CD4-positive, alpha-beta T cell treated with Interleukin-10 for 1 hour (primary cell): ENCODE measurements around the gene SARDH.
"Not testable (repeated sequence)": the region's sequence is repeated elsewhere in the genome, so short reads cannot be mapped to it uniquely, and the experiment has no call there.

Experiments used
- DNase-seq: peaks from one replicate; pipeline ENCODE4 v3.0.0-alpha.2; 2020

The SARDH gene

GRCh38 chr9:133754688-133755227 is 16.6 kb upstream of the SARDH start:
- no peak for DNase-seq

- no peak for DNase-seq
Measured at GRCh38 chr9:133754187-133754586, 16.0 kb upstream of the SARDH start.

DNA sequence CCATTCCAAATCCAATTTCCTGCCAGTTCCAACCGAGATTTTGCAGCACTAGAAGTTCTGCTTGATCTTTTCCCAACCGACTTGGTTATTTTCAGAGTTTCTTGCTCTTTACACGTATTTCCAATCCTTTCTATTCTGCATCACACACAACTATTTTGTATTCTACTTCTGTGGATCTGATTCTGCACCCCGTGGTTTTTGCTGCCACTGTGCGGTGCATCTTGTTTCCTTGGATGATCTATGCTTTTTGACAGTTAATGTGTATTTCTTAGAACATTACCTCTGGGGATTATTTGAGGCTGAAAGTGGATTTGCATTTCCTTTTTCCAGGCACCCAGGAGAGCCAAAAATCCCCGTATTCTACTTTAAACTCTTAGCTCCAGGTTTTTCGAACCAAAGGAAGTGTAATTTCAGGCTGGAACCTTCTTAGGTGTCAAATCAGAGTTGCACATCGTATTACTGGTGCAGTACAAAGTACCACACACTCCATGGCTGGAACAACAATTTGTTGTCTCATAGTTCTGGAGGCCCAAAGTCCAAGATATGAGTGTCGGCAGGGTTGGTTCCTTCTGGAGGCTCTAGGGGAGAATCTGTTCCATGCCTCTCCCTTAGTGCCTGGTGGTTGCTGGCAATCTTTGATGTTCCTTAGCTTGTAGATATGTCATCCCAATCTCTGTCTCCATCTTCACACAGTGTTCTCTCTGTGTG is 14.7 kb upstream of the SARDH start:
- DNase-seq: no peak

DNA sequence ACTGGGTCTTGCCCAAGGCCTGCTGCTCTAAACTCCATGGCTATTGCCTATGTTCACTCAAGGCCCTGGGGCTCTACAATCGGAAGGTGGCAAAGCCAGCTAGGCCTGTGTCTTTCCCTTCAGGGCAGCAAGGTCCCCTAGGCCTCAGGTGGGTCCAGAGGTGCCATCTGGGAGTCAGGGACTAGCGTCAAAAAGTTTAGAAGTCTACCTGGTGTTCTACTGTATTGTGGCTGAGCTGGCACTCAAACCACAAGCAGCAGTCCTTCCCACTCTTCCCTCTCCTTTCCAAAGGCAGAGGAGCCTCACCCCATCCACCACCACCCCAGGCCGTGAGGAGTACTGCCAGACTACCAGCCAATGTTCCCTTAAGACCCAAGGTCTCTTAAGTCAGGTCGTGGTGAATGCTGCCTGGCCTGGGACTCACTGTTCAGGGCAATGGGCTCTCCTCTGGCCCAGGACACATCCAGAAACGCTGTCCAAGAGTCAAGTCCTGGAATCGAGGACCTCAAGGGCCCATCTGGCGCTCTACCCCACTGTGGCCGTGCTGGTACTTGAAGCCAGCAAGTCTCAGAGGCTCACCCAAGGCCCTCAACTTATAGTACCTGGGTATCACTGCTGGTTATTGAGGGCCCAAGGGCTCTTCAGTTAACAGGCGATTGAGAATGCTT is 13.0 kb upstream of the SARDH start:
- DNase-seq: no peak

DNA sequence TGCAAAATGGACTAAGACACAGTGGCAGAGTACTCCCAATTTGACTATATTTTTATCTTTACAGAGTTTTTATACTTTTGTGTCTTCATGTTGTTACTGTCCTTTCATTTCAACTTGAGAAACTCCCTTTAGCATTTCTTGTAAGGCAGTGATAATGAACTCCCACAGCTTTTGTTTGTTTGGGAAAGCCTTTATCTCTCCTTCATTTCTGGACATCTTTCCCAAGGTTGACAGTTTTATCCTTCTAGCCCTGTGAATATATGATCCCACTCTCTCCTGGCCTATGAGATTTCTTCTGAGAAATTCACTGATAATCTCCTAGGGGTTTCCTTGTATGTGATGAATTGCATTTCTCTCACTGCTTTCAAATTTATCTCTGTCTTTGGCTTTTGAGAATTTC is 9.2 kb upstream of the SARDH start:
- no peak for DNase-seq

DNA sequence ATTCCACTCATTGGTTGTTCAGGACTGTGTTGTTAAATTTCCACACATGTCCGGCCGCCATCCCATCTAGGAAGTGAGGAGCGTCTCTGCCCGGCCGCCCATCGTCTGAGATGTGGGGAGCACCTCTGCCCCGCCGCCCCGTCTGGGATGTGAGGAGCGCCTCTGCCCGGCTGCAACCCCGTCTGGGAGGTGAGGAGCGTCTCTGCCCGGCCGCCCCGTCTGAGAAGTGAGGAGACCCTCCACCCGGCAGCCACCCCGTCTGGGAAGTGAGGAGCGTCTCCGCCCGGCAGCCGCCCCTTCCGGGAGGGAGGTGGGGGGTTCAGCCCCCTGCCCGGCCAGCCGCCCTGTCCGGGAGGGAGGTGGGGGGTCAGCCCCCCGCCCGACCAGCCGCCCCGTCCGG is 6.4 kb upstream of the SARDH start:
- not testable (repeated sequence) for DNase-seq

- DNase-seq: peak; percentile 71
Measured at GRCh38 chr9:133742849-133743444, 4.8 kb upstream of the SARDH start.

- no peak for DNase-seq
Measured at GRCh38 chr9:133742251-133742650, 4.1 kb upstream of the SARDH start.

- no peak for DNase-seq
Measured at GRCh38 chr9:133741716-133742115, 3.6 kb upstream of the SARDH start.

DNA sequence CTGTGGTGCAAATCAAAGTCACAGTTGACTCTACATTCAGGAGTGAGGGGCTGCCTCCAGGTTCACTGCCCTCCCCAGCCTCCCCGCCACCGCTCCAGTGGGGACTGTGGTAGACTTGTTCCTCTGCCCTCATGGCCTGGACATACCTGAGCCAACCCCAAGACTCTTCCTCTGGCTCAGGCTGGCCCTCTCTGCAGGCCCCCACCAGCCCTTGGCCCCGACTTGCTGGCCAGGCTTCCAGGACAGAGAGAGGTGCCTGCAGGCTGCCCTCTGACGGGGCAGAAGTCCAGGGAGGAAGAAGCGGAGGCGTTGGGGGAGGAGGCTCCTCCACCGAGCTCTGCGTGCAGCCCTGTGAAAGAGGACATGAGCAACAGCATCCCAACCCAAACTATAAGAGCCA is 2.8 kb upstream of the SARDH start:
- DNase-seq: no peak

- DNase-seq: no peak
Measured at GRCh38 chr9:133739408-133740280, 1.5 kb upstream of the SARDH start.

- no peak for DNase-seq
Measured at GRCh38 chr9:133738640-133739225, 581 bp upstream of the SARDH start.

DNA sequence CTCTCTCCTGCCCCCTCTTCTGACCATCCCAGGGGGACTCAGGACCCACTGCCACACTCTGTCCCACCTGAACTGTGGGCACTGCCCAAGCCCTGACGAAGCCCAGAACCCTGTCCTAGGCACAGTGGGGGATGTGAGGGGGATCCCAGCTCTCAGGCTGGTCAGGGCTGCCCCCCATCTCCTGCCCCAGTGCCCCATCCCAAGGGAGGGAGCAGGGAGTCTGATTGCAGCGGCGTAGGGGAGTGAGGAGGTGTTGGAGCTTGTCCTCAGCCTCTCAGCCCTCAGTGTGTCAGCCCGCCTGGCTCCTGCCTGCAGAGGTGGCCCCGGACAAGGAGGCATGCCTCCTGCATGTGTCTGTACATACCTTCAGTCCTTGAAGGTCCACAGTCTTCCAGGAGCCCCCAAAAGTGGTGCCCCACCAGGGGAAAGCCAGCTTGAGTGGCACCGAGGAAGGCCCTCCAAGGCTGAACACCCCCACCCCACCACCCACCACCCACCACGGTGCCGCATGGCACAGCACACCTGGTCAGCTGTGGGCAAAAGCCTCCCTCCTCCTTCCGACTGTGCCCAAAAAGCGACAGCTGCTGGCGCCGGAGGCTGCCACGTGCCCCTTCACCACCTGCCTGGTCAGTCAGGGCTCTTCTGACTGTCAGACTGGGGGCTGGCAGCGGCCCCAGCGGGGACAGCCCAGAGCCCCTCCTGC is 930 bp downstream of the SARDH start:
- DNase-seq: no peak

GRCh38 chr9:133735931-133736330 is 2.2 kb downstream of the SARDH start:
- no peak for DNase-seq

DNA sequence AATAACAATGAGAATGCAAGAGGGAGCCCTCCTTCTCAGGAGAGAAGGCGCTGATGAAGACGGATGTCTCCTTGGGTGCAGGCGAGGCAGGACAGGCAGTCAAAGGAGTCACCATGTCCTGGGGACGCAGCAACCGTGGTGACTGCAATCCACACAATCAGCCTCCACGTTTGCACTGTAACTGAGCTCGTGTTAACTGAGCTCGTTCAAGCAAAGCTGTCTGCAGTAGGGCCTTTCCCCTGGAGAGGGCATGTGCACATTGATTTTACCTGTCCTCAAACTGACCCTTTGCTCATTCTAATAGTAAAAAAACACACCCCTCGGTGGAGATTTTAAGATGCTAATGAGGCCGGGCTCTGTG is 2.8 kb downstream of the SARDH start:
- no peak for DNase-seq

DNA sequence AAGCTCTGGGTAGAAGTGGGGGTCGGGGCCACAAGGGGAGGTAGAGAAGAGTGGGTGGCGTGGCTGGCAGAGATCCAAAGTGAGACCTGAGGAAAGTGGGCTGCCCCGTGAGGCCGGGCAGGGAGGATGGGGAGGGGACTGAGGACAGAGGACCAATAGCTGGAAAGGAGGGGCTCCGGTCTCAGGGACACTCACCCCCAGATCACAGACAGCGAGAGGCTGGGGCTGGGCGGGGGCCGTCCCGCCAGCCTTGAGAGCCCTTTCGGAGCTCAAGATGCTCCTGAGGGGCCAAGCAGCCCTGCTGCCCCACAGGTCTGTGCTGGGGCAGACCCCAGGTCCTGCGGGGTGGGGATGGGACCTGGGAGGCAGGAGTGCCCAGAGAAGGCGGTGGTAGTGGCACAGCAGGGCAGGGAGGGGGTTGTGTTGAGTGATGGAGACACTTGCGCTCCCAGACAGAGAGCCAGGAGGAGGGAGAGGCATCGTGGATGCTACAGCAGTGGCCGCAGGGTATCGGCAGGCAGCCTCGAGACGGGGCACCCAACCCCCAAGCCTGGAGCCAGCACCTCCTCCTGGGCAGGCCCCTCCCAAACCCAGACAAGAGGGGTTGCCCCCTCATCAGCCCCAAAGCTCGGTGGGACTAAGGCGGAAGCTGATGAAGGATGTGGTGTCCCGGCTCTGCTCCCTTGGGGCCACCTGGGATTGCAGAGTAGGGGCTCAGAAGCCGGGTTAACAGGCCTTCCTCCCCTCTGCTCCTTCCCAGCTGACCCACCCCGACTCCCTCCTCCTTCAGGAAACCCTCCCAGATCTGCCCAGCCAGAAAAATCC is 3.4 kb downstream of the SARDH start:
- DNase-seq: no peak

DNA sequence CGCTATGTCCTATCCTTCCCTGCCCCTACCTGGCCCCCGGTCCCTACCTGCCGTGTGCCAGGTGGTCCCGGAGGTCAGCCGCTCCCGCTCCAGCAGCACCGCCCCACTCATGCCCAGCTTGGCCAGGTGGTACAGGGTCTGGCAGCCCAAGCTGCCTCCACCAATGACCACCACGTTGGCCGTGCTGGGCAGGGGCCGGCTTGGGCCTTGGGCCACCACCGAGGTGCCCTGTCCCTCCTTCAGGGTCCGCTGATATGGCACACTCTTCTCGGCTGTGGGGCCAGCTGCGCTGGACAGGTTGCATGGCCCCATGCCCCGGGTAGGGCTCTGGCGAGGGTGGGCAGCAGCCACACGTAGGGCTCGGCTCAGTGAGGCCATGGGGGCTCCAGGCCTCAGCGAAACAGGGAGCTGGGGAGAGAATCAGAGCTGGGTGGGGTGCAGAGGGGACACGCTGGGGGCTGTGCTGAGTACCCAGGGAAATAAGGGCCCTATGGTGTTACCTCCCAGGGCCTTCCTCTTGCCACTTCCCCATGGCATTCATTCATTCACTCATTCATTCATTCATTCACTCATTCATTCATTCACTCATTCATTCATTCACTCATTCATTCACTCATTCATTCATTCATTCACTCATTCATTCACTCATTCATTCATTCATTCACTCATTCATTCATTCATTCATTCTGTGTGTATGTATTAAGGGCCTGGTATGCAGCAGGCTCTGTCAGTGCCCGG is 4.2 kb downstream of the SARDH start:
- no peak for DNase-seq

GRCh38 chr9:133733421-133733795 is 4.7 kb downstream of the SARDH start:
- DNase-seq: no peak

GRCh38 chr9:133732639-133733408 is 5.3 kb downstream of the SARDH start:
- DNase-seq: no peak
